SU-DHL-6 (cell line): Measurements from ENCODE around the gene ERF.

Experiments
- EZH2phosphoT487 ChIP-seq: fragments of 200-600 bp; sonication (generic), shearing (Covaris generic); conservative IDR thresholded peaks from 2 replicates; pipeline ENCODE4 v1.6.1; 2018; ENCODE audit warnings: mild to moderate bottlenecking, antibody characterized with exemption, low read length, moderate library complexity, mixed read lengths
- TF ChIP-seq, protein P1 (sequence below): fragments of 200-600 bp; sonication (generic); IDR thresholded peaks from one replicate; pipeline ENCODE4 v1.5.1; 2017; ENCODE audit warnings: antibody characterized with exemption, mild to moderate bottlenecking, low read length, moderate library complexity; ENCODE audit not compliant: insufficient read depth, poor library complexity, severe bottlenecking

DNA sequence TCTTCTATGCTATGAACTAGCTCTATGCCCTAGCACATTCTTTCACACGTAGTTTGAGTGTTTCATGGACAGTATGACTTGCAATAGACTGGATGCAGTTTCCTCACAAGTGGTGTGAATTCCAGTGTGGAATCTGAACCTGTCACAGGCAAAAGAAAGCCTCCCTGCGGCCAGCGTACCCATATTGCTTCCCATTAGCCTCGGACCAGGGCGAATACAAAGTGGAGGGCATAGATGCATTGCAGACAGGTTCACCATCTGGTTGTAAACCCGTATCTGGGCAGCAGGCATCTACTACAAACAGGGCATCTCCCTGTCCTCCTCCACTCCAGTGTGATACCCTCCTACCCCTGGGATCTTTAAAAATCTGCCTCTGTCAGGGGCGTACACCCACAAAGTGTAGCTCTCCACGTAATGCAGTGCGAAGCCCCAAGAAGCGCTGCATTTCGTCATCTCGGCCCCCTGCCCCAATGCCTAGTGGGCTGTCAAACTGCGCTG, 12.8 kb upstream of the ERF start:
- TF ChIP-seq, protein P1, sequence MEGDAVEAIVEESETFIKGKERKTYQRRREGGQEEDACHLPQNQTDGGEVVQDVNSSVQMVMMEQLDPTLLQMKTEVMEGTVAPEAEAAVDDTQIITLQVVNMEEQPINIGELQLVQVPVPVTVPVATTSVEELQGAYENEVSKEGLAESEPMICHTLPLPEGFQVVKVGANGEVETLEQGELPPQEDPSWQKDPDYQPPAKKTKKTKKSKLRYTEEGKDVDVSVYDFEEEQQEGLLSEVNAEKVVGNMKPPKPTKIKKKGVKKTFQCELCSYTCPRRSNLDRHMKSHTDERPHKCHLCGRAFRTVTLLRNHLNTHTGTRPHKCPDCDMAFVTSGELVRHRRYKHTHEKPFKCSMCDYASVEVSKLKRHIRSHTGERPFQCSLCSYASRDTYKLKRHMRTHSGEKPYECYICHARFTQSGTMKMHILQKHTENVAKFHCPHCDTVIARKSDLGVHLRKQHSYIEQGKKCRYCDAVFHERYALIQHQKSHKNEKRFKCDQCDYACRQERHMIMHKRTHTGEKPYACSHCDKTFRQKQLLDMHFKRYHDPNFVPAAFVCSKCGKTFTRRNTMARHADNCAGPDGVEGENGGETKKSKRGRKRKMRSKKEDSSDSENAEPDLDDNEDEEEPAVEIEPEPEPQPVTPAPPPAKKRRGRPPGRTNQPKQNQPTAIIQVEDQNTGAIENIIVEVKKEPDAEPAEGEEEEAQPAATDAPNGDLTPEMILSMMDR: no peak
- no peak for TF ChIP-seq EZH2phosphoT487
